Measurements from ENCODE around the gene HIVEP3. TPM values are rescaled to one million over a fixed set of nuclear protein-coding genes. Genes with fewer than 3 reads are reported as not detected.

HIVEP3 gene
- total RNA-seq, 3 donors from 2014 or later: 4.9 to 6.5 (median 6.1) TPM

- no peak for TF ChIP-seq CTCF (IDR thresholded peaks at IDR 0.05)
- ATAC-seq (no peak), DNase-seq (peak in 1 of 3 donors; percentile 19)
- intact Hi-C loops (cut with DNase I, micrococcal nuclease): no loop called here
- no peaks in the 10 kb centered on the region for H3K9me3 ChIP-seq
- H3K36me3 ChIP-seq (ENCODE audit: low read depth): no peaks in the 10 kb centered on the region
- H3K4me1 ChIP-seq (ENCODE audit: low read depth): peaks cover 40% of the 10 kb centered on the region
- H3K4me3 ChIP-seq: no peak overlapping the region
Measured at GRCh38 chr1:41479808-41480160, 438.9 kb downstream of the HIVEP3 start.

- DNase-seq: peak in 2 of 3 donors; percentile 44
Measured at GRCh38 chr1:41479000-41479807, 439.5 kb downstream of the HIVEP3 start.

GRCh38 chr1:41478118-41478748 is 440.5 kb downstream of the HIVEP3 start:
- Histone ChIP-seq H3K4me3 (no peak overlapping the region), H3K36me3 (ENCODE audit: low read depth) (no peaks in the 10 kb centered on the region), H3K9me3 (no peaks in the 10 kb centered on the region), H3K4me1 (ENCODE audit: low read depth) (peaks cover 31% of the 10 kb centered on the region)
- DNase-seq: peak in 2 of 3 donors; percentile 22 to 26
- intact Hi-C loops (cut with DNase I, micrococcal nuclease): no loop called here
- no peak for TF ChIP-seq CTCF (IDR thresholded peaks at IDR 0.05)
- no peak for ATAC-seq

More at GRCh38 chr1:41479000-41479807, 439.5 kb downstream of the HIVEP3 start:
- no peak for TF ChIP-seq CTCF (IDR thresholded peaks at IDR 0.05)
- intact Hi-C loops (cut with DNase I, micrococcal nuclease): no loop called here
- Histone ChIP-seq H3K9me3 (no peaks in the 10 kb centered on the region), H3K4me3 (no peak overlapping the region), H3K4me1 (ENCODE audit: low read depth) (peaks cover 41% of the 10 kb centered on the region), H3K36me3 (ENCODE audit: low read depth) (no peaks in the 10 kb centered on the region)
- no peak for ATAC-seq

GRCh38 chr1:41476807-41477361 is 441.8 kb downstream of the HIVEP3 start:
- DNase-seq: peak; percentile 85 to 90 (median 89)
- intact Hi-C loops (cut with DNase I, micrococcal nuclease): no loop called here
- Histone ChIP-seq H3K36me3 (ENCODE audit: low read depth) (no peaks in the 10 kb centered on the region), H3K4me3 (no peak overlapping the region), H3K4me1 (ENCODE audit: low read depth) (peaks cover 18% of the 10 kb centered on the region), H3K9me3 (no peaks in the 10 kb centered on the region)
- ATAC-seq: peak; percentile 93
- TF ChIP-seq CTCF (IDR thresholded peaks at IDR 0.05): no peak

- DNase-seq (no peak), ATAC-seq (no peak)
- Histone ChIP-seq H3K36me3 (ENCODE audit: low read depth) (no peaks in the 10 kb centered on the region), H3K4me1 (ENCODE audit: low read depth) (peaks cover 15% of the 10 kb centered on the region), H3K4me3 (no peak overlapping the region), H3K9me3 (no peaks in the 10 kb centered on the region)
- no peak for TF ChIP-seq CTCF (IDR thresholded peaks at IDR 0.05)
- intact Hi-C loops (cut with DNase I, micrococcal nuclease): no loop called here
Measured at GRCh38 chr1:41475859-41476567, 442.7 kb downstream of the HIVEP3 start.

Measured in mucosa of descending colon (tissue), 3 donors.